Cardiac muscle cell (in vitro differentiated cells and primary cell): ENCODE data around the gene FGF14. TPM values are rescaled to one million over a fixed set of nuclear protein-coding genes. Genes with fewer than 3 reads are reported as not detected.

Experiments
- DNase-seq, 2 donors: peaks; one replicate each; pipeline versions ENCODE4 v3.0.0 to v3.0.0-alpha.2; 2010 to 2017; ENCODE audit warnings: low read depth in 1 of 2, low spot score in 1 of 2
- H3K27ac ChIP-seq: fragments of 200-600 bp; sonication (generic); 2 replicates; pipeline ENCODE4 v1.5.1; 2016
- H3K27me3 ChIP-seq: fragments of 200-600 bp; sonication (generic); 2 replicates; pipeline ENCODE4 v1.6.0; 2016; ENCODE audit warnings: control low read depth
- H3K36me3 ChIP-seq: fragments of 200-600 bp; sonication (generic); 2 replicates; pipeline ENCODE4 v1.5.1; 2016; ENCODE audit warnings: control low read depth
- H3K4me1 ChIP-seq: fragments of 200-600 bp; sonication (generic); 2 replicates; pipeline ENCODE4 v1.8.1; 2017; ENCODE audit warnings: low read depth, mild to moderate bottlenecking, mixed run types
- H3K4me3 ChIP-seq: fragments of 200-600 bp; sonication (generic); 2 replicates; pipeline ENCODE4 v1.5.1; 2016; ENCODE audit warnings: mild to moderate bottlenecking
- H3K9me3 ChIP-seq: fragments of 200-600 bp; sonication (generic); 2 replicates; pipeline ENCODE4 v1.5.1; 2017; ENCODE audit warnings: low read depth, mild to moderate bottlenecking, control low read depth
- CTCF ChIP-seq: IDR thresholded peaks from 2 replicates; pipeline ENCODE4 v1.5.1; 2012; ENCODE audit warnings: low read depth, mild to moderate bottlenecking, low read length
- polyA plus RNA-seq: library from polyadenylated mRNA; unstranded; fragments of >200 nt; fragmentation: Nextera tagmentation; extraction: Ambion mirVana; gene quantifications from 2 replicates; pipeline ENCODE4 v1.2.1, GENCODE V29; 2016
- total RNA-seq: library from RNA; depleted of rRNA; stranded (reverse); fragments of >200 nt; gene quantifications from 2 replicates; pipeline ENCODE4 v1.2.3, GENCODE V29; 2016

The FGF14 gene
- total and polyA plus RNA-seq, 2 experiments from 2014 or later = not detected

GRCh38 chr13:102275969-102276368, 125.9 kb downstream of the FGF14 start:
- no peak for DNase-seq
- TF ChIP-seq CTCF = no peak
- no peak overlapping the region for H3K27ac ChIP-seq

GRCh38 chr13:102273111-102273510, 128.7 kb downstream of the FGF14 start:
- H3K4me1 ChIP-seq = no peaks in the 10 kb centered on the region
- no peak for DNase-seq
- no peak overlapping the region for H3K27ac ChIP-seq
- peaks cover 6% of the 10 kb centered on the region for H3K9me3 ChIP-seq
- TF ChIP-seq CTCF = no peak
- H3K36me3 ChIP-seq = no peaks in the 10 kb centered on the region
- no peaks in the 10 kb centered on the region for H3K27me3 ChIP-seq
- no peak overlapping the region for H3K4me3 ChIP-seq

More at GRCh38 chr13:102275969-102276368, 125.9 kb downstream of the FGF14 start:
- Histone ChIP-seq H3K4me3 (no peak overlapping the region), H3K36me3 (no peaks in the 10 kb centered on the region), H3K27me3 (no peaks in the 10 kb centered on the region), H3K4me1 (no peaks in the 10 kb centered on the region), H3K9me3 (peaks cover 6% of the 10 kb centered on the region)

- H3K36me3 ChIP-seq = no peaks in the 10 kb centered on the region
- TF ChIP-seq CTCF = no peak
- H3K9me3 ChIP-seq = no peaks in the 10 kb centered on the region
- no peak overlapping the region for H3K4me3 ChIP-seq
- DNase-seq = no peak
- no peaks in the 10 kb centered on the region for H3K4me1 ChIP-seq
- H3K27me3 ChIP-seq = no peaks in the 10 kb centered on the region
- no peak overlapping the region for H3K27ac ChIP-seq
Observed at GRCh38 chr13:102267191-102267590, 134.7 kb downstream of the FGF14 start.

GRCh38 chr13:102261809-102262208, 140.0 kb downstream of the FGF14 start:
- no peaks in the 10 kb centered on the region for H3K9me3 ChIP-seq

GRCh38 chr13:102261316-102261715, 140.5 kb downstream of the FGF14 start:
- DNase-seq = no peak
- Histone ChIP-seq H3K27me3 (no peaks in the 10 kb centered on the region), H3K36me3 (no peaks in the 10 kb centered on the region), H3K9me3 (no peaks in the 10 kb centered on the region), H3K4me1 (no peaks in the 10 kb centered on the region), H3K27ac (no peak overlapping the region), H3K4me3 (no peak overlapping the region)
- TF ChIP-seq CTCF = no peak

More at GRCh38 chr13:102261809-102262208, 140.0 kb downstream of the FGF14 start:
- no peaks in the 10 kb centered on the region for H3K36me3 ChIP-seq
- no peak for TF ChIP-seq CTCF
- H3K27ac ChIP-seq = no peak overlapping the region
- no peaks in the 10 kb centered on the region for H3K4me1 ChIP-seq
- DNase-seq = no peak
- no peaks in the 10 kb centered on the region for H3K27me3 ChIP-seq
- no peak overlapping the region for H3K4me3 ChIP-seq

GRCh38 chr13:102260256-102260655, 141.6 kb downstream of the FGF14 start:
- no peaks in the 10 kb centered on the region for H3K36me3 ChIP-seq
- H3K9me3 ChIP-seq = no peaks in the 10 kb centered on the region
- H3K27ac ChIP-seq = no peak overlapping the region
- H3K27me3 ChIP-seq = no peaks in the 10 kb centered on the region
- H3K4me3 ChIP-seq = no peak overlapping the region
- DNase-seq = no peak
- TF ChIP-seq CTCF = no peak
- H3K4me1 ChIP-seq = no peaks in the 10 kb centered on the region
